Tibial nerve (tissue), 4 donors: ENCODE measurements around the gene TTC17. TPM values are rescaled to one million over a fixed set of nuclear protein-coding genes. Genes with fewer than 3 reads are reported as not detected.

Experiments used
- DNase-seq, 2 donors: peaks; one replicate each; pipeline ENCODE4 v3.0.0-alpha.2; 2019; ENCODE audit warnings: low spot score in 2 of 2
- H3K27ac ChIP-seq, 4 donors: fragments of 200-600 bp; sonication (generic) in 3 of 4; one replicate each; pipeline ENCODE4 v1.5.1; 2017 to 2019; ENCODE audit warnings: mild to moderate bottlenecking in 1 of 4
- H3K27me3 ChIP-seq, 2 donors: fragments of 200-600 bp; sonication (generic) in 1 of 2; one replicate each; pipeline versions ENCODE4 v1.5.1 to v1.6.0; 2017 to 2019
- H3K36me3 ChIP-seq, 3 donors: fragments of 200-600 bp; sonication (generic); one replicate each; pipeline ENCODE4 v1.5.1; 2018 to 2019
- H3K4me1 ChIP-seq, 4 donors: fragments of 200-600 bp; sonication (generic) in 3 of 4; one replicate each; pipeline ENCODE4 v1.5.1; 2017 to 2019
- H3K4me3 ChIP-seq, 4 donors: fragments of 200-600 bp; sonication (generic) in 3 of 4; one replicate each; pipeline ENCODE4 v1.5.1; 2017 to 2019; ENCODE audit warnings: mild to moderate bottlenecking in 1 of 4, moderate library complexity in 1 of 4
- H3K9me3 ChIP-seq, 4 donors: fragments of 200-600 bp; sonication (generic) in 3 of 4; one replicate each; pipeline ENCODE4 v1.5.1; 2017 to 2019
- EP300 ChIP-seq, 2 donors: sonication (generic); formaldehyde crosslinking; IDR thresholded peaks; one replicate each; pipeline ENCODE4 v1.6.1; 2017; ENCODE audit warnings: antibody characterized with exemption in 2 of 2, mild to moderate bottlenecking in 1 of 2
- POLR2A ChIP-seq, 2 donors: fragments of 450-650 bp; IDR thresholded peaks; one replicate each; pipeline ENCODE4 v1.6.1; 2017; ENCODE audit warnings: antibody characterized with exemption in 2 of 2, mild to moderate bottlenecking in 2 of 2, moderate library complexity in 2 of 2
- WGBS, 2 donors: methylation state at CpG; one replicate each; pipeline ENCODE4 v1.1.5; 2018; 5-methylcytosine and 5-hydroxymethylcytosine counted together
- total RNA-seq, 4 donors: library from RNA; depleted of rRNA; stranded (reverse); fragments of >200 nt; gene quantifications; one replicate each; pipeline ENCODE4 v1.1.0, GENCODE V29; 2016
- TF ChIP-seq, protein P1 (sequence below), 5 experiments: fragments of 200-600 bp in 3 of 5; fragments of 450-650 bp in 2 of 5; sonication (generic) in 3 of 5; IDR thresholded peaks; one replicate each; pipeline ENCODE4 v1.5.1; 2016 to 2019; ENCODE audit warnings: antibody characterized with exemption in 5 of 5, mild to moderate bottlenecking in 3 of 5, moderate library complexity in 2 of 5

The TTC17 gene
- total RNA-seq, 4 donors from 2014 or later = 117 to 128 (median 123) TPM

DNA sequence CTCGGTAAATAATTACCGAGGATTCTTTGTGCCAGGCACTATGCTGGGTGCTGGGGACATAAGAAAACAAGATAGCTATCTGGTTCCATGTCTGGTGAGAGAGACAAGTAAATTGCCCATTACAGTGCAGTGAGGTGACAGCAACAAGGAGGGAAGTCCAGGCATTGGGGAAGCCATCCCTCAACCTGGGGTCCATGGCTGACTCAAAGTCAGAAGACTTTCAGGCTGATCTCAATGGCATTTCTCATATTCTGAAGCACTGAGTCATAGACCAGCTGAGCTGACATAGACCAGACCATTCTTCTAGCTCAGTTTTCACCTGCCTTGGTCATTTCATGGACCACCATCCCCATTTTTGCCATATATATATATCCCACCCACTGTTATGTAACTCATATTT, 158.8 kb downstream of the TTC17 start:
- Histone ChIP-seq H3K4me3 (no peak overlapping the region), H3K9me3 (peaks cover 0 to 16% (median 0%) of the 10 kb centered on the region in 4 donors), H3K4me1 (no peaks in the 10 kb centered on the region), H3K27me3 (no peaks in the 10 kb centered on the region), H3K36me3 (no peaks in the 10 kb centered on the region), H3K27ac (no peak overlapping the region)
- 76 to 88% methylated on average over 2 of the region's 2 CpGs for WGBS, 2 donors
- no peak for TF ChIP-seq EP300 (IDR thresholded peaks at IDR 0.05)
- TF ChIP-seq POLR2A (IDR thresholded peaks at IDR 0.05) = no peak
- no peak for DNase-seq

DNA sequence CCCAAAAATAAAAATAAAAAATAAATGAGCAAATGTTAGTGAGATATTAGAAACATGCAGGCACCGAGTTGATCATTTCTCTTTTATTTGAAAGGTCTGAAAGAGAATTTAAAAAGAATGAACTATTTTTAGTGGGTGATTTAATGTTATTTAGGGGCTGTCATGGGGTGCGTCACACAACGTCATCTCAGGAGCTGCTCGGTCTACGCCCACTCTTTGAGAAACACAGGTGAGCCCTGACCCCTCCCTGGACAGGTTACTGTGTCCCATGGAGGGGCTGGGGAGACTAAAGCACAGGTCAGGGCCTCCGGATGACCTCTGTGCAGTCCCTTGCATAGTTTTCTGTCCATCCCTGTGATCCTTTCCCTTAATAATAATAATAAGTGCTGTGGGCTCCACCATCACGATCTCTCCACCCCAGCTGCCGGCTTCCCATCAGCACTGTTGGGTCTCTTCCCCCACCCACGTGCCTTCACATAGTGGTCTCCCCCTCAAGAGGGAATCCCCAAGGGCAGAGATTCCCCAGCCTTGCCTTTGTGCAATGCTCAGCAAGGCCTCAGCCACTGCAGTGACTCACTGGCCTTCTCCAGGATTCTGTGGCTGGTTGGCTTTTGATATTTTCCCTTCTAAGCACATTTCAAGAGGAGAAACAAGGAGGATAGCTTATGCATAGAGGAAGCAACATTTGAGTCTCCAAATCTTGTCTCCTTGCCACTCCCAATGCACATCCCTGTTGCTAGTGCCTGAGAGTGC, 159.9 kb downstream of the TTC17 start:
- peaks cover 0 to 17% (median 0%) of the 10 kb centered on the region in 4 donors for H3K9me3 ChIP-seq
- no peaks in the 10 kb centered on the region for H3K27me3 ChIP-seq
- H3K4me1 ChIP-seq = no peaks in the 10 kb centered on the region
- no peak overlapping the region for H3K4me3 ChIP-seq
- 61 to 63% methylated on average over 9 of the region's 9 CpGs for WGBS, 2 donors
- no peaks in the 10 kb centered on the region for H3K36me3 ChIP-seq
- DNase-seq = no peak
- no peak overlapping the region for H3K27ac ChIP-seq
- TF ChIP-seq EP300 (IDR thresholded peaks at IDR 0.05) (no peak), POLR2A (IDR thresholded peaks at IDR 0.05) (no peak)
- TF ChIP-seq, protein P1, sequence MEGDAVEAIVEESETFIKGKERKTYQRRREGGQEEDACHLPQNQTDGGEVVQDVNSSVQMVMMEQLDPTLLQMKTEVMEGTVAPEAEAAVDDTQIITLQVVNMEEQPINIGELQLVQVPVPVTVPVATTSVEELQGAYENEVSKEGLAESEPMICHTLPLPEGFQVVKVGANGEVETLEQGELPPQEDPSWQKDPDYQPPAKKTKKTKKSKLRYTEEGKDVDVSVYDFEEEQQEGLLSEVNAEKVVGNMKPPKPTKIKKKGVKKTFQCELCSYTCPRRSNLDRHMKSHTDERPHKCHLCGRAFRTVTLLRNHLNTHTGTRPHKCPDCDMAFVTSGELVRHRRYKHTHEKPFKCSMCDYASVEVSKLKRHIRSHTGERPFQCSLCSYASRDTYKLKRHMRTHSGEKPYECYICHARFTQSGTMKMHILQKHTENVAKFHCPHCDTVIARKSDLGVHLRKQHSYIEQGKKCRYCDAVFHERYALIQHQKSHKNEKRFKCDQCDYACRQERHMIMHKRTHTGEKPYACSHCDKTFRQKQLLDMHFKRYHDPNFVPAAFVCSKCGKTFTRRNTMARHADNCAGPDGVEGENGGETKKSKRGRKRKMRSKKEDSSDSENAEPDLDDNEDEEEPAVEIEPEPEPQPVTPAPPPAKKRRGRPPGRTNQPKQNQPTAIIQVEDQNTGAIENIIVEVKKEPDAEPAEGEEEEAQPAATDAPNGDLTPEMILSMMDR (IDR thresholded peaks at IDR 0.05) = no peak

DNA sequence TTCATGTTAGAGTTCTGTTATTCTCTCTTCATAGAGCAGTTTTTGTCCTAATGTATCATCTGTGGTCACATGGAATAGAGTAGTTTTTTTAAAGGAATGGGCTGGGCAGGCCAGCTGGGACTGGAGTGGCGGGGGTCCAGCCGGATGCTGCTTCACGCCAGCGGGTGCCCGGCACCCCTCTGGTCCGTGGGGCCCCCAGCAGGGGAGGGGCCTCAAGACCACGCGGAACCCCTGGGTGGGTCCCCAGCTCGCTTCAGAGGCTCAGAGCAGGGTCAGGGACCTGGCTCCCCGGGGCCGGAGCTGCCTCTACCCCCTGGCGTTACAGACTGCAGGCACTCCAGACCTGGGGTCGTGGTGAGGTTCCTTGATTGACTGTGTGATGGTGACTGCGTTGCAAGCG, 162.8 kb downstream of the TTC17 start:
- peaks cover 0 to 17% (median 0%) of the 10 kb centered on the region in 4 donors for H3K9me3 ChIP-seq
- DNase-seq = no peak
- H3K27me3 ChIP-seq = no peaks in the 10 kb centered on the region
- H3K36me3 ChIP-seq = no peaks in the 10 kb centered on the region
- H3K27ac ChIP-seq = no peak overlapping the region
- H3K4me1 ChIP-seq = no peaks in the 10 kb centered on the region
- no peak overlapping the region for H3K4me3 ChIP-seq
- TF ChIP-seq, protein P1 (IDR thresholded peaks at IDR 0.05) = no peak
- WGBS, 2 donors = 91 to 94% methylated on average over 7 to 15 of the region's 15 CpGs

DNA sequence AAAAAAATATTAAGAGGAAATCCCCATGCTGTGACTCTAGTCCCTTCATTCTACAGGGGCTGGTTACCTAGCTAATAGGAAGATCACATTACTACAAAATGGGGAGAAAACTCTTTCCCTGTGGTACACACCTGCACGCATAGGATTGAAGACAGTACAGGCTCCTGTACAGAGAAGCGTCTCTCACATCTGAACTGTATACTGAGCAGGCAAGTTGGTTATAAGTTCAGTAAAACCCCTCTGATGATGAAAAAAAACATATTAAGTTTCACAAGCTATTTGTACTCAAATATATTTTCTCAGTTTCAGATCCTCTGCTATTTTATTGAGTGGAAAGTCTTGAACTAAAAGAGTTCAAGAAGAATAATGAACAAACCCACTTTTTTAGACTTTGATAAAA, 164.9 kb downstream of the TTC17 start:
- no peak for DNase-seq
- Histone ChIP-seq H3K4me3 (no peak overlapping the region), H3K27me3 (no peaks in the 10 kb centered on the region), H3K27ac (no peak overlapping the region), H3K9me3 (peaks cover 0 to 17% (median 0%) of the 10 kb centered on the region in 4 donors), H3K4me1 (no peaks in the 10 kb centered on the region), H3K36me3 (no peaks in the 10 kb centered on the region)
- WGBS, 2 donors = 76 to 91% methylated on average over 2 of the region's 2 CpGs
- TF ChIP-seq, protein P1 (IDR thresholded peaks at IDR 0.05) = no peak
- TF ChIP-seq POLR2A (IDR thresholded peaks at IDR 0.05) (no peak), EP300 (IDR thresholded peaks at IDR 0.05) (no peak)

DNA sequence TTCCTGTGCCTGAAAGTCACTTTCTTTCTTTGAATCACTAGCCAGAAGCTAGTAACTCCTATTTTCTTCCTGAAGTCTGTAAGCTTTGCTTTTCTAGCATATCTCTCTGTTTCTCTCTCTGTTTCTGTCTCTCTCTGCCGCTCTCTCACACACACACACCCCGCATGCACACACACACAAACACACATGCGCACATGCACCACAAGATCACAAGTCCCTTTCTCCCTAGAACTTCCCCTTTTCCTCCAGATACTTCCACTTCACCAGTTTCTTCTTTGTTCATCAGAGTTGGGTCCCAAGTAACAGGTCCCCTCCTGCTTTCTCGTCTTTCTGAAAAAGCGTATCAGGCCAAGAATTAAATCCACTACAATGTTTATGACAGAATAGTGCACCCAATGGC, 173.3 kb downstream of the TTC17 start:
- TF ChIP-seq, protein P1 (IDR thresholded peaks at IDR 0.05) = no peak
- TF ChIP-seq POLR2A (IDR thresholded peaks at IDR 0.05) = no peak
- TF ChIP-seq EP300 (IDR thresholded peaks at IDR 0.05) = no peak
- no peaks in the 10 kb centered on the region for H3K27me3 ChIP-seq
- H3K4me3 ChIP-seq = no peak overlapping the region
- no peak for DNase-seq
- H3K36me3 ChIP-seq = no peaks in the 10 kb centered on the region
- no peaks in the 10 kb centered on the region for H3K4me1 ChIP-seq
- no peak overlapping the region for H3K27ac ChIP-seq
- H3K9me3 ChIP-seq = peaks cover 0 to 4% (median 0%) of the 10 kb centered on the region in 4 donors
- 92 to 96% methylated on average over 5 of the region's 5 CpGs for WGBS, 2 donors
